HepG2 (cell line): ENCODE data around the gene CAMK2A. TPM values are rescaled to one million over a fixed set of nuclear protein-coding genes. Genes with fewer than 3 reads are reported as not detected.

ENCODE experiments used
- CBX5 ChIP-seq: sonication (generic); formaldehyde crosslinking; IDR thresholded peaks from 2 replicates; pipeline ENCODE4 v1.4.0; 2020; ENCODE audit warnings: missing genetic modification reagents, borderline replicate concordance
- KLF13 ChIP-seq: sonication (generic); formaldehyde crosslinking; IDR thresholded peaks from 2 replicates; pipeline ENCODE4 v1.4.0; 2020; ENCODE audit warnings: mild to moderate bottlenecking, missing genetic modification reagents
- NFKBIZ ChIP-seq: IDR thresholded peaks from 2 replicates; pipeline ENCODE4 v1.6.1; 2018; ENCODE audit warnings: missing genetic modification reagents, missing compliant biosample characterization
- SMC3 ChIP-seq: IDR thresholded peaks from 2 replicates; pipeline ENCODE4 v1.6.1; 2011; ENCODE audit warnings: low read length, improper control_type of control experiment
- SRSF4 ChIP-seq: fragments of 200-400 bp; formaldehyde crosslinking; IDR thresholded peaks from one replicate; pipeline ENCODE4 v1.6.1; 2018; ENCODE audit warnings: mild to moderate bottlenecking, low read depth, low read length, moderate library complexity; ENCODE audit not compliant: poor library complexity, severe bottlenecking
- STAG1 ChIP-seq: sonication (generic); formaldehyde crosslinking; IDR thresholded peaks from 2 replicates; pipeline ENCODE4 v1.4.0; 2020; ENCODE audit warnings: missing genetic modification reagents
- TBX2 ChIP-seq: sonication (generic); formaldehyde crosslinking; IDR thresholded peaks from 2 replicates; pipeline ENCODE4 v1.5.0; 2020; ENCODE audit warnings: missing genetic modification reagents, mild to moderate bottlenecking, borderline replicate concordance
- XRCC5 ChIP-seq: fragments of 200-400 bp; formaldehyde crosslinking; optimal IDR thresholded peaks from 2 replicates; pipeline ENCODE3; 2017; ENCODE audit warnings: mild to moderate bottlenecking, low read length
- YEATS4 ChIP-seq: sonication (generic); formaldehyde crosslinking; IDR thresholded peaks from 2 replicates; pipeline ENCODE4 v1.4.0; 2020; ENCODE audit warnings: missing genetic modification reagents, borderline replicate concordance
- ZFX ChIP-seq: sonication (generic); formaldehyde crosslinking; IDR thresholded peaks from 2 replicates; pipeline ENCODE4 v1.4.0; 2020; ENCODE audit warnings: mild to moderate bottlenecking, low read depth, missing genetic modification reagents, moderate library complexity
- ZNF33A ChIP-seq: sonication (generic); formaldehyde crosslinking; IDR thresholded peaks from 2 replicates; pipeline ENCODE4 v1.5.1; 2020; ENCODE audit warnings: missing genetic modification reagents, mild to moderate bottlenecking, moderate library complexity, borderline replicate concordance
- ZNF674 ChIP-seq: sonication (generic); formaldehyde crosslinking; IDR thresholded peaks from 2 replicates; pipeline ENCODE4 v1.5.0; 2020; ENCODE audit warnings: low read depth, mild to moderate bottlenecking, missing genetic modification reagents
- ZNF749 ChIP-seq: sonication (generic); formaldehyde crosslinking; IDR thresholded peaks from 2 replicates; pipeline ENCODE4 v1.8.0; 2022; ENCODE audit warnings: mild to moderate bottlenecking, missing genetic modification reagents, moderate library complexity, borderline replicate concordance
- ZNF766 ChIP-seq: sonication (generic); formaldehyde crosslinking; IDR thresholded peaks from 2 replicates; pipeline ENCODE4 v1.5.0; 2020; ENCODE audit warnings: missing genetic modification reagents, borderline replicate concordance
- polyA plus RNA-seq, 8 experiments: library from polyadenylated mRNA; depleted of rRNA in 3 of 8; stranded (reverse) in 7 of 8; unstranded in 1 of 8; fragments of >200 nt; fragmentation: Illumina TruSeq in 4 of 8; extraction: Trizol in 4 of 8; gene quantifications; 2 replicates each; pipeline versions ENCODE4 v1.2.1 to v1.2.3, GENCODE V29; 2011 to 2016; ENCODE audit warnings: low read depth in 4 of 8, missing spikeins in 1 of 8, mixed read lengths in 1 of 8; ENCODE audit not compliant: insufficient read depth in 1 of 8
- total RNA-seq, 5 experiments: library from RNA; depleted of rRNA; stranded (reverse); fragments of >200 nt; fragmentation: Illumina TruSeq; extraction: Trizol; gene quantifications; 2 replicates each; pipeline ENCODE4 v1.2.3, GENCODE V29; 2016; ENCODE audit warnings: low read depth in 1 of 5
- TF ChIP-seq, protein P1 (sequence below): sonication (generic); formaldehyde crosslinking; IDR thresholded peaks from 2 replicates; pipeline ENCODE4 v1.5.0; 2020; ENCODE audit warnings: mild to moderate bottlenecking, missing genetic modification reagents, borderline replicate concordance
- TF ChIP-seq, protein P2 (sequence below): sonication (generic); formaldehyde crosslinking; IDR thresholded peaks from 2 replicates; pipeline ENCODE4 v1.5.0; 2020; ENCODE audit warnings: mild to moderate bottlenecking, missing genetic modification reagents, moderate library complexity
- TF ChIP-seq, protein P3 (sequence below): sonication (generic); formaldehyde crosslinking; IDR thresholded peaks from 2 replicates; pipeline ENCODE4 v1.5.1; 2020; ENCODE audit warnings: mild to moderate bottlenecking, missing genetic modification reagents, moderate library complexity
- TF ChIP-seq, protein P4 (sequence below): sonication (generic); formaldehyde crosslinking; IDR thresholded peaks from 2 replicates; pipeline ENCODE4 v1.8.0; 2022; ENCODE audit warnings: missing genetic modification reagents, low read depth, mild to moderate bottlenecking, borderline replicate concordance

The CAMK2A gene
- total and polyA plus RNA-seq, 2 of the 13 experiments (the other 11 are each of a cell fraction or from before 2014, with no cell fraction given), result 0.11 TPM; not detected in 1

DNA sequence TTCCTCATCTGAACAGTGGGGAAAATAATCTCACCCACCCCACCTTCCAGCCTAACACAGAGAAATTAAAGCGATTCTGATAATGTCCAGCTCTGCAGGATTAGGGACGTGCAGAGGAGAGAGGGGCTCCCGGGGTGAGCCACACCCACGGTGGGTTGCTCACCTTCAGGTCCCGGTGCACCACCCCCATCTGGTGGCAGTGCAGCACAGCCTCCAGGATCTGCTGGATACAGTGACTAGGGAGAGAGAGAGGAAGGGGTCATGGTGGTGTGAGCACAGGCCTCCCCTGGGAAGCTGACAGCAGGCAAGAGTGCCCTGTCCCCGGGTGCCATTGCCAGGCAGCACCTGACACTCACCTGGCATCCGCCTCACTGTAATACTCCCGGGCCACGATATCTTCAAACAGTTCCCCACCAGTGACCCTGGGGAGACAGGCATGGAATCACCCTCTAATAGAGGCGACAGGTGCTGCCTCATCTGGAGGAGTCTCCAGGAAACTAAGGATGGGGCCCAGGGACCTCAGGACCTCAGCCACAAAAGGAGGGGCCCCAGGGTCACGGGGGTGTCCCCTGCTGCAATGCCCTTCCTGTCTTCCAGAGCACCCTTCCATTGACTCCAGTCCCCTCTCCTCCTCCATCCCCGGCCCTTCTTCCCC lies 33.0 kb downstream of the CAMK2A start (continued):
- no peak for TF ChIP-seq ZNF674
- peak; percentile 17 for TF ChIP-seq SMC3
- TF ChIP-seq TBX2 (CRISPR knock-in tag), result no peak
- TF ChIP-seq, protein P1, sequence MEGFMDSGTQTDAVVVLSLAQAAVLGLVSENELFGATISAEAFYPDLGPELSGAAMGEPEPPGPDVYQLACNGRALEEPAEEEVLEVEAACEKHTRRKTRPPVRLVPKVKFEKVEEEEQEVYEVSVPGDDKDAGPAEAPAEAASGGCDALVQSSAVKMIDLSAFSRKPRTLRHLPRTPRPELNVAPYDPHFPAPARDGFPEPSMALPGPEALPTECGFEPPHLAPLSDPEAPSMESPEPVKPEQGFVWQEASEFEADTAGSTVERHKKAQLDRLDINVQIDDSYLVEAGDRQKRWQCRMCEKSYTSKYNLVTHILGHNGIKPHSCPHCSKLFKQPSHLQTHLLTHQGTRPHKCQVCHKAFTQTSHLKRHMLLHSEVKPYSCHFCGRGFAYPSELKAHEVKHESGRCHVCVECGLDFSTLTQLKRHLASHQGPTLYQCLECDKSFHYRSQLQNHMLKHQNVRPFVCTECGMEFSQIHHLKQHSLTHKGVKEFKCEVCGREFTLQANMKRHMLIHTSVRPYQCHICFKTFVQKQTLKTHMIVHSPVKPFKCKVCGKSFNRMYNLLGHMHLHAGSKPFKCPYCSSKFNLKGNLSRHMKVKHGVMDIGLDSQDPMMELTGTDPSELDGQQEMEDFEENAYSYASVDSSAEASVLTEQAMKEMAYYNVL (CRISPR knock-in tag), result no peak
- TF ChIP-seq, protein P2, sequence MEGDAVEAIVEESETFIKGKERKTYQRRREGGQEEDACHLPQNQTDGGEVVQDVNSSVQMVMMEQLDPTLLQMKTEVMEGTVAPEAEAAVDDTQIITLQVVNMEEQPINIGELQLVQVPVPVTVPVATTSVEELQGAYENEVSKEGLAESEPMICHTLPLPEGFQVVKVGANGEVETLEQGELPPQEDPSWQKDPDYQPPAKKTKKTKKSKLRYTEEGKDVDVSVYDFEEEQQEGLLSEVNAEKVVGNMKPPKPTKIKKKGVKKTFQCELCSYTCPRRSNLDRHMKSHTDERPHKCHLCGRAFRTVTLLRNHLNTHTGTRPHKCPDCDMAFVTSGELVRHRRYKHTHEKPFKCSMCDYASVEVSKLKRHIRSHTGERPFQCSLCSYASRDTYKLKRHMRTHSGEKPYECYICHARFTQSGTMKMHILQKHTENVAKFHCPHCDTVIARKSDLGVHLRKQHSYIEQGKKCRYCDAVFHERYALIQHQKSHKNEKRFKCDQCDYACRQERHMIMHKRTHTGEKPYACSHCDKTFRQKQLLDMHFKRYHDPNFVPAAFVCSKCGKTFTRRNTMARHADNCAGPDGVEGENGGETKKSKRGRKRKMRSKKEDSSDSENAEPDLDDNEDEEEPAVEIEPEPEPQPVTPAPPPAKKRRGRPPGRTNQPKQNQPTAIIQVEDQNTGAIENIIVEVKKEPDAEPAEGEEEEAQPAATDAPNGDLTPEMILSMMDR (CRISPR knock-in tag), result peak; percentile 74
- TF ChIP-seq ZNF766, result no peak
- TF ChIP-seq ZNF749 (CRISPR knock-in tag), result no peak
- 0 out of 2 replicates have a peak, but pooled peaks have one; percentile 30 for TF ChIP-seq CBX5 (CRISPR knock-in tag)
- TF ChIP-seq, protein P3, sequence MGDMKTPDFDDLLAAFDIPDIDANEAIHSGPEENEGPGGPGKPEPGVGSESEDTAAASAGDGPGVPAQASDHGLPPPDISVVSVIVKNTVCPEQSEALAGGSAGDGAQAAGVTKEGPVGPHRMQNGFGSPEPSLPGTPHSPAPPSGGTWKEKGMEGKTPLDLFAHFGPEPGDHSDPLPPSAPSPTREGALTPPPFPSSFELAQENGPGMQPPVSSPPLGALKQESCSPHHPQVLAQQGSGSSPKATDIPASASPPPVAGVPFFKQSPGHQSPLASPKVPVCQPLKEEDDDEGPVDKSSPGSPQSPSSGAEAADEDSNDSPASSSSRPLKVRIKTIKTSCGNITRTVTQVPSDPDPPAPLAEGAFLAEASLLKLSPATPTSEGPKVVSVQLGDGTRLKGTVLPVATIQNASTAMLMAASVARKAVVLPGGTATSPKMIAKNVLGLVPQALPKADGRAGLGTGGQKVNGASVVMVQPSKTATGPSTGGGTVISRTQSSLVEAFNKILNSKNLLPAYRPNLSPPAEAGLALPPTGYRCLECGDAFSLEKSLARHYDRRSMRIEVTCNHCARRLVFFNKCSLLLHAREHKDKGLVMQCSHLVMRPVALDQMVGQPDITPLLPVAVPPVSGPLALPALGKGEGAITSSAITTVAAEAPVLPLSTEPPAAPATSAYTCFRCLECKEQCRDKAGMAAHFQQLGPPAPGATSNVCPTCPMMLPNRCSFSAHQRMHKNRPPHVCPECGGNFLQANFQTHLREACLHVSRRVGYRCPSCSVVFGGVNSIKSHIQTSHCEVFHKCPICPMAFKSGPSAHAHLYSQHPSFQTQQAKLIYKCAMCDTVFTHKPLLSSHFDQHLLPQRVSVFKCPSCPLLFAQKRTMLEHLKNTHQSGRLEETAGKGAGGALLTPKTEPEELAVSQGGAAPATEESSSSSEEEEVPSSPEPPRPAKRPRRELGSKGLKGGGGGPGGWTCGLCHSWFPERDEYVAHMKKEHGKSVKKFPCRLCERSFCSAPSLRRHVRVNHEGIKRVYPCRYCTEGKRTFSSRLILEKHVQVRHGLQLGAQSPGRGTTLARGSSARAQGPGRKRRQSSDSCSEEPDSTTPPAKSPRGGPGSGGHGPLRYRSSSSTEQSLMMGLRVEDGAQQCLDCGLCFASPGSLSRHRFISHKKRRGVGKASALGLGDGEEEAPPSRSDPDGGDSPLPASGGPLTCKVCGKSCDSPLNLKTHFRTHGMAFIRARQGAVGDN, result peak; percentile 28; the same call in 1 of the 2 replicates
- no peak for TF ChIP-seq ZNF33A (CRISPR knock-in tag)
- TF ChIP-seq YEATS4 (CRISPR knock-in tag), result no peak
- TF ChIP-seq, protein P4, sequence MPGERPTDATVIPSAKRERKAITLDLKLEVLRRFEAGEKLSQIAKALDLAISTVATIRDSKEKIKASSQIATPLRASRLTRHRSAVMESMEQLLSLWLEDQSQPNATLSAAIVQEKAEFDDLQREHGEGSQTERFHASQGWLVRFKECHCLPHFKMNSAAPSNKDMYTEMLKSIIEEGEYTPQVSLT (CRISPR knock-in tag), result no peak
- peak; percentile 57 for TF ChIP-seq XRCC5
- no peak for TF ChIP-seq NFKBIZ (CRISPR knock-in tag)
- TF ChIP-seq SRSF4, result no peak
- TF ChIP-seq STAG1, result peak; percentile 66
- TF ChIP-seq ZFX, result no peak
- TF ChIP-seq KLF13, result 0 out of 2 replicates have a peak, but pooled peaks have one; percentile 41
